ENCODE measurements around the gene NCS1.

Gene NCS1

DNA sequence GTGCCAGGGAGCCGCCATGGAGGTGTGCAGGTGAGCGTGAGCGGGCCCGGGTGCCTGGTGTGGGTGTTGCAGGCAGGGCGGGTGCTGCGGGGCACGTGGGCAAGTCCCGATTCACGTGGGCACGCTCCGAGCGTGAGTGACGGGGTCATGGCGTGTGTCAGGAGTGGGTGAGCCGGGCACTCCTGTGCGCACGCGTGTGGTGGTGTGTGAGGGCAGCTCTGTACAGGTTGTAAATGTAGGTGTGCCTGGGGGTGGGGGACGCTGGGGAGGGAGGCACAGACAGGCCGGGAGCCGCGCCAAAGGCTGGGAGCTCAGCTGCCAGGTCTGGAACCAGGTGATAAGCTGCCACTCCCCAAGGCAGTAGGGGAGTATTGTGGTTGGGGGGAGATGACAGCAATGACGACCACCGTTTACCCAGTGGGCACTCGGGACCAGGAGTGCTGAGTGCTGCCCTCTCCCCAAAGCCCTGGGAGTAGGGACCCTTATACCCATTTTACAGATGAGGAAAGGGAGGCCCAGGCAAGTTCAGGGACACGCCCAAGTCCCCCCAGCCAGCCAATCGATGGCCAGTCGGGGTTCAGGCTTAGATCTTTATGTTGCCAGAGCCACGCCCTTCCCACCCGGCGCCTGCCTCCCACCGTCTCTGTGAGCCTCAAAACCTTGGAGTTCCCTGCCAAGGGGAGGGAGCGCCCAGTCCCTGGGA, 9.6 kb downstream of the NCS1 start:
- TF ChIP-seq, protein P1, sequence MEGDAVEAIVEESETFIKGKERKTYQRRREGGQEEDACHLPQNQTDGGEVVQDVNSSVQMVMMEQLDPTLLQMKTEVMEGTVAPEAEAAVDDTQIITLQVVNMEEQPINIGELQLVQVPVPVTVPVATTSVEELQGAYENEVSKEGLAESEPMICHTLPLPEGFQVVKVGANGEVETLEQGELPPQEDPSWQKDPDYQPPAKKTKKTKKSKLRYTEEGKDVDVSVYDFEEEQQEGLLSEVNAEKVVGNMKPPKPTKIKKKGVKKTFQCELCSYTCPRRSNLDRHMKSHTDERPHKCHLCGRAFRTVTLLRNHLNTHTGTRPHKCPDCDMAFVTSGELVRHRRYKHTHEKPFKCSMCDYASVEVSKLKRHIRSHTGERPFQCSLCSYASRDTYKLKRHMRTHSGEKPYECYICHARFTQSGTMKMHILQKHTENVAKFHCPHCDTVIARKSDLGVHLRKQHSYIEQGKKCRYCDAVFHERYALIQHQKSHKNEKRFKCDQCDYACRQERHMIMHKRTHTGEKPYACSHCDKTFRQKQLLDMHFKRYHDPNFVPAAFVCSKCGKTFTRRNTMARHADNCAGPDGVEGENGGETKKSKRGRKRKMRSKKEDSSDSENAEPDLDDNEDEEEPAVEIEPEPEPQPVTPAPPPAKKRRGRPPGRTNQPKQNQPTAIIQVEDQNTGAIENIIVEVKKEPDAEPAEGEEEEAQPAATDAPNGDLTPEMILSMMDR (IDR thresholded peaks at IDR 0.05; ENCODE audit: control extremely low read depth, extremely low read depth, low read depth, missing control alignments): no peak
- CTCF ChIA-PET: no interaction called here
- DNase-seq (ENCODE audit: extremely low spot score): no peak
- POLR2A ChIA-PET: interaction anchor here (0.7 kb wide), 1 partner anchor 421 kb away, joined by 4 read pairs; no protein-coding TSS in a partner anchor

DNA sequence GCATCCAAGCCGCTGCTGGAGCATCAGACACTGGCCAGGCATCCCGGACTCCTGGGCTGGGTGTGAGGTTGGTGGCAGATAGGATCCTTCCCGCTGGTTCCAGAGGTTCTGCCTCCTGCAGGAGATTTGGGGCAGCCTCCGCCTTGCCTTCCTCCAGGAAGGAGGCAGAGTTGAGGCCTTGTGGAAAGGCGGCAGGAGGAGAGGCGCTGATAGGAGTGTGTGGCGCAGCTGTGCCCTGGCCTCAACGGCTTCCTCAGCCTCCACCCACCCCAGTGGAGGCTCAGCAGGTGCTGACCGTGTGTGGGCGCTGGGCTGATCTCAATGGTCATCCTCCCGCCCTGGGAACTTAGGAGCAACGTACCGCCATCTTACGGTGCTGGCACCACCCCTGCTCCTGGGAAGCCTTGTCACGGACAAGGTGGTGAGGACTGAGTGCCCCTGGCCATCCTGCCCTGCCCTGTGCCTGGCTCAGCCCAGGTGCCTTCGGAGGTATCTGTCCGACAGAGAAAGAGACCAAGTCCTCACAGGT, 10.2 kb downstream of the NCS1 start:
- CTCF ChIA-PET: no interaction called here
- TF ChIP-seq, protein P1 (IDR thresholded peaks at IDR 0.05; ENCODE audit: control extremely low read depth, extremely low read depth, low read depth, missing control alignments): no peak
- no peak for DNase-seq (ENCODE audit: extremely low spot score)
- POLR2A ChIA-PET: no interaction called here

DNA sequence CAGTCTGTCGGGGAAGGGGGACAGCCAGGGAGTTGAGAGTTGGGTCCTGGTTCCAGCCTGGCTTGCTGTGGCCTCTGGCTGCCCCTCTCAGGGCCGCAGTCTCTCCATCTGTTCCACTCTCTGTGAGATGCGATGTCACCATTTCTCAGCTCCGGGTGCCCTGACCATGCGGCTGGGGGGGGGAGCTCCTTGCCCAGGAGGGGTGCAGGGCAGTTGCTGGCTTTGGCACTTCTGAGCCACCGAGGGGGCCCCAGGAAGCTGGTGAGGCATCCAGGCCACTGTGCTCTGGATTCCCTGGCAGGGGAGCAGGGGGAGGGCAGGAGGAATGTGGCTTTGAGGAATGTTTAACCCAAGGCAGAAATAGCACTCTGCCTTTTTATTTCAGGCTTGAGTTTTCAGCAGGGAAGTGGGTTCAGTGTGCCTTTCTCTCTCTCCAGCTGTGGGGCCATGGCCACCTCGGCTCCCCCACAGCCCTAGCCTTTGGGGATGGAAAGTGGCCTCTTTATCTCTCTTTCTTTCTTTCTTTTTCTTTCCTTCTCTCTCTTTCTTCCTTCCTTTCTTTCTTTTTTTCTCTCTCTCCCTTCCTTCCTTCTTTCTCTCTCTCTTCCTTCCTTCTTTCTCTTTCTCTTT, 11.0 kb downstream of the NCS1 start:
- POLR2A ChIA-PET: no interaction called here
- DNase-seq (ENCODE audit: extremely low spot score): no peak
- TF ChIP-seq, protein P1 (IDR thresholded peaks at IDR 0.05; ENCODE audit: control extremely low read depth, extremely low read depth, low read depth, missing control alignments): no peak
- CTCF ChIA-PET: no interaction called here

DNA sequence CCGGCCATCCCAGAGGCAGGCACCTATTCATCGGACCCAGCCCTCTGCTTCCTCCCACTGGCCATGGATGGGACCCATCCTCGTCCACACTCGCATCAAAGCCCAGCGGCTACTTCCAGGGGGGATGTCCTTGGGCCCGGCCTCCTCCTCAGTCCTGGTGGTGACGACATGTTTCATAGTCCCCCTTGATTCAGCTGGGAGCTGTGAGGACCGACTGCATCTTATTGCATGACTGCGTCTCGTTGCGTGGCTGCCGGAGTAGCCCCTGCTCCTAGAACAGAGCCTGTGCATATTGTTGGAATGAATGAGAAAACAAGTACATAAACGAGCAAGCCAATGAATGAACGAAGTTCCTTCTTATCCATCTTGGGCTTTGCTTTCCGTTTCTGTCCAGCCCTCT, 12.8 kb downstream of the NCS1 start:
- TF ChIP-seq, protein P1 (IDR thresholded peaks at IDR 0.05; ENCODE audit: control extremely low read depth, extremely low read depth, low read depth, missing control alignments): no peak
- ChIA-PET CTCF (no interaction called here), POLR2A (no interaction called here)
- DNase-seq (ENCODE audit: extremely low spot score): no peak

DNA sequence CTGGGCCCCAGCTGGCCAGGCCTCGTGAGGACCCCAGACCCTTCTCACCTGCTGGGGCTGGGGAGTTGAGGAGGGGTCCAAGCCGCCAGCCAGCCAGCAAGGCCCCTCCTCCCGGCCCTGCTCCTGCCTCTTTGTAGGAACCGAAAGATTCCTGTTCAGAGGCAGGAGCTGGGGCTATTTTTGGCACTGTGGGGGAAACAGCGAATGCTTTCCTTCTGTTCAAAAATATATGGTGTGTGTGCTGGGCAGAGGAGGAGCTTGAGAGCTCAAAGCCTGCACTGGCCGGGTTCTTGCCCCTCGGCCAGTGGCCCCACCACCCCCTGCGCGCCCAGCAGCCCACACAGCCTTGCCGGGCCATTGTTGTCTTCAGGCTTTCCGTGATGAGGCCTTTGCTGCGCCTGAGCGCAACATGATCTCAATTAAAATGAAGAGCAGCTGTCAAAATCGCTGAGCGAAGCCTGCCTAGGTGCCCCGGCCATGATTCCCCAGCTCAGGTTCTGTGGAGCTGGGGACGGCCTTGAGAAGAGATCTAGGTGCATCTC, 13.4 kb downstream of the NCS1 start:
- ChIA-PET POLR2A (no interaction called here), CTCF (no interaction called here)
- no peak for DNase-seq (ENCODE audit: extremely low spot score)
- TF ChIP-seq, protein P1 (IDR thresholded peaks at IDR 0.05; ENCODE audit: control extremely low read depth, extremely low read depth, low read depth, missing control alignments): no peak

DNA sequence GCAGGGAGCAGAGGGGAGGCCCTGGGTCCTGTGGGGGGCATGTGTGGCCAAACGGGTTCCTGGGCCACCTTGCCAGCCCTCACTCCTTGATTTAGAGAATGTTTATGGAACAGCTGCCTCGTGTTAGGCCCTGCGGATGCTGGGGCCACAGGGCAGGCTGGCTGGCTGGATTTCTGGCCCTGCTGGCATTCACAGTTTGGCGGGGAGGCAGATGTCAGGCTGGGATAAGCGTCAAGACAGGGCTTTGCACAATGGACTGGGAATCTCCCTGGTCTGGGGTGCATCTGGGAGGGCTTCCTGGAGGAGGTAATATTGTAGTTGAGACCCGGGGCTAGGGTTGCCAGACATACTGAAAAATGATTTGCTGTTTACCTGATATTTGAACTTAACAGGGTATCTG, 13.8 kb downstream of the NCS1 start:
- ChIA-PET CTCF (no interaction called here), POLR2A (no interaction called here)
- no peak for DNase-seq (ENCODE audit: extremely low spot score)
- TF ChIP-seq, protein P1 (IDR thresholded peaks at IDR 0.05; ENCODE audit: control extremely low read depth, extremely low read depth, low read depth, missing control alignments): no peak

Data from GM10248 (cell line).